Endothelial cell of umbilical vein (primary cell): Measurements from ENCODE around the gene SQOR.

ENCODE experiments used
- CTCF ChIP-seq, 2 donors: IDR thresholded peaks; 1 replicate in 1 of 2; 2 replicates in 1 of 2; pipeline ENCODE4 v1.5.1; 2011; ENCODE audit warnings: low read length in 2 of 2, mild to moderate bottlenecking in 2 of 2, moderate library complexity in 2 of 2, control low read depth in 1 of 2, inconsistent platforms in 1 of 2, low read depth in 1 of 2; ENCODE audit not compliant: insufficient read depth in 1 of 2; ENCODE audit errors: extremely low read depth in 1 of 2
- EZH2 ChIP-seq: IDR thresholded peaks from 2 replicates; pipeline ENCODE4 v1.6.1; 2012; ENCODE audit warnings: borderline replicate concordance, low read depth, mild to moderate bottlenecking, moderate library complexity, low read length, inconsistent platforms; ENCODE audit not compliant: severe bottlenecking
- FOS ChIP-seq: IDR thresholded peaks from 2 replicates; pipeline ENCODE4 v1.6.1; 2011; ENCODE audit warnings: mild to moderate bottlenecking, low read length, moderate library complexity, borderline replicate concordance; ENCODE audit not compliant: insufficient read depth
- POLR2A ChIP-seq: IDR thresholded peaks from 2 replicates; pipeline ENCODE4 v1.6.1; 2012; ENCODE audit warnings: low read depth, mild to moderate bottlenecking, control low read depth, low read length

- TF ChIP-seq POLR2A (no peak), CTCF (IDR thresholded peaks at IDR 0.05; ENCODE audit: extremely low read depth in 1 of 2, insufficient read depth in 1 of 2, low read depth in 1 of 2, low read length in 2 of 2) (no peak), EZH2 (no peak), FOS (no peak)
Measured at GRCh38 chr15:45648521-45649200, 13.8 kb downstream of the SQOR start.
